ENCODE measurements around the gene PHF19.

Gene PHF19

DNA sequence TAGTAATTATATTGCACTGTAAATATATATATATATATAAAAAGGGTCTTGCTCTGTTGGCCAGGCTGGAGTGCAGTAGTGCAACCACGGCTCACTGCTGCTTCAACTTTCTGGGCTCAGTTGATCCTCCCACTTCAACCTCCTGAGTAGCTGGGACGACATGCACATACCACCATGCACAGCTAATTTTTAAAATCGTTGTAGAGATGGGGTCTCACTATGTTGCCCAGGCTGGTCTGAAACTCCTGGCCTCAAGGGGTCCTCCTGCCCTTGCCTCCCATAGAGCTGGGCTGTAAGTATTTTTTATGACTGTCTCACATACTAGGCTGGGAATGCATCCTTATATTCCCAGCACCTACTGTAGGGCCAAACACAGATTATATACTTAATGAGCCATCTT, 46.1 kb downstream of the PHF19 start:
- no peak for TF ChIP-seq CTCF (IDR thresholded peaks at IDR 0.05; ENCODE audit: low read depth, low read length, missing control alignments)
- no peak for DNase-seq (ENCODE audit: low read depth)
- H3K4me3 ChIP-seq (ENCODE audit: low read depth, low read length), result no peak overlapping the region

DNA sequence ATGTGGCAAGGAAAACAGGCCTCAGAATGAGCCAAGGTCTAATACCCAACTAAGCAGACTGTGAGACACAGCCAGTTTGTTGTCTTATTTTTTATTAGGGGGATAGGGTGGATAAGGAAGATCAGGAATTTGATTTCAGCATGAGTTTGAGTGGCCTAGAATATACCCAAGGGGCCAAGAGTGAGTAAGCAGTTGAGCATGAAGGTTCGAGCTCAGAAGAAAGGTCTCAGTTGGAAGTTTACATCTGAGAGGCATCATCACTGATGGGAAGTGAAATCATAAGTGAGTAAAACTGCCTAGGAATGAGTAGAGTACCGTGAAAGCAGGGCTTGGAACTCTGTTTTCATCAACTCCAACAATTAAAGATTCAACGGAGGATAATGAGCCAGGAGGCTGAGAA, 46.8 kb downstream of the PHF19 start:
- no peak for DNase-seq (ENCODE audit: low read depth)
- TF ChIP-seq CTCF (IDR thresholded peaks at IDR 0.05; ENCODE audit: low read depth, low read length, missing control alignments), result no peak
- no peak overlapping the region for H3K4me3 ChIP-seq (ENCODE audit: low read depth, low read length)

DNA sequence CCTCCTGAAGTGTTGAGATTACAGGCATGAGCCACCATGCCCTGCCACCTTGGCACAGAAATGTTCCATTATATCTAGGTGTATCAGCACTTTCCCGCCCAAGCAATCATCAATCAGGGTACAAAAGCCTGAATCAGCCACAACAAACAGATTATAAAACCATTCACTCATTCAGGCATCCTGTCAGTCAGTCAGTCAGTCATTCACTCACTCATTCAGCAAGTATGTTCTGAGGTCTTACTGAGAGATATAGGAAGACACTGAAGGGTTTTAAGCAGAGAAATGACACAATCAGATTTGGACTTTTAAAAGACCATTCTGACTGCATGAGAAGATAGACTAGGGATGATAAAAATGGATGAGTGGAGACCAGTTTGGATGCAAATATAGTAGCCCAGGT, 47.3 kb downstream of the PHF19 start:
- TF ChIP-seq CTCF (IDR thresholded peaks at IDR 0.05; ENCODE audit: low read depth, low read length, missing control alignments), result no peak
- no peak for DNase-seq (ENCODE audit: low read depth)
- no peak overlapping the region for H3K4me3 ChIP-seq (ENCODE audit: low read depth, low read length)

- no peak for DNase-seq (ENCODE audit: low read depth)
- no peak for TF ChIP-seq CTCF (IDR thresholded peaks at IDR 0.05; ENCODE audit: low read depth, low read length, missing control alignments)
- no peak overlapping the region for H3K4me3 ChIP-seq (ENCODE audit: low read depth, low read length)
Observed at GRCh38 chr9:120820095-120820494, 56.9 kb downstream of the PHF19 start.

DNA sequence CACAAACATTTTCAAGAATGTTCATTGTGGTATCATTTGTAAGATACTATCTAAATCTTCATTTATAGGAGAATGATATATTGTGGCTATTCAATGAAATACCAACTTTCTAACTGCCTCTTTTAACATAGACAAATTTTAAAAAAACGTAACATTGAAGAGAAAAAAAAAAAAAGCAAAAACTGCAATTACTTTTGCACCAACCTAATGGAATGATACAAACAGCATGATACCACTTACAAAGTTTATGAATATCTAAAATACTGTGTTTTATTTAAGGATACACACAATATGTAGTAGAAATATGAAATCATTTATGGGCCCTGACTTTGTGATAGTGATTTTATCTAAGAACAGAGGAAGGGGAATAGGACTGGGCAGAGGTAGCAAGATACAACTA, 58.4 kb downstream of the PHF19 start:
- no peak overlapping the region for H3K4me3 ChIP-seq (ENCODE audit: low read depth, low read length)
- TF ChIP-seq CTCF (IDR thresholded peaks at IDR 0.05; ENCODE audit: low read depth, low read length, missing control alignments), result no peak

DNA sequence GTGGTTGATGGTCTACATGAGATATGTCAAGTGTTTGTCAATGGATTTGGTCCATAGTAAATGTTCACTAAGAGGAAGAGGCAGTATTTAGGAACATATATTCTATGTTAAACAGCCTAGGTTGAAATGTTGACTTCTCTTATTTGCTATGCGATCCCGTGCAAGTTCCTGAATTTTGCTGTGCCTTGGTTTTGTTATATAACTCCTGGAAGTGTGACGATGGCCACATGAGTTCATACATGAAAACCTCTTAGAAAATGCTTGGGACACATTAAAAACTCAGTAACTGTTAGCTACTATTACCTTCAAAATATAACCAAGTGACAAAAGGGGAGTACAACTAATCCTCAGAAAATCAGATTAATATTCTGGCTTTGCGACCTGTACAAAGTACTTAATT, 61.9 kb downstream of the PHF19 start:
- no peak overlapping the region for H3K4me3 ChIP-seq (ENCODE audit: low read depth, low read length)
- no peak for DNase-seq (ENCODE audit: low read depth)
- no peak for TF ChIP-seq CTCF (IDR thresholded peaks at IDR 0.05; ENCODE audit: low read depth, low read length, missing control alignments)

More for the DNA sequence above, 58.4 kb downstream of the PHF19 start:
- DNase-seq (ENCODE audit: low read depth), result no peak

DNA sequence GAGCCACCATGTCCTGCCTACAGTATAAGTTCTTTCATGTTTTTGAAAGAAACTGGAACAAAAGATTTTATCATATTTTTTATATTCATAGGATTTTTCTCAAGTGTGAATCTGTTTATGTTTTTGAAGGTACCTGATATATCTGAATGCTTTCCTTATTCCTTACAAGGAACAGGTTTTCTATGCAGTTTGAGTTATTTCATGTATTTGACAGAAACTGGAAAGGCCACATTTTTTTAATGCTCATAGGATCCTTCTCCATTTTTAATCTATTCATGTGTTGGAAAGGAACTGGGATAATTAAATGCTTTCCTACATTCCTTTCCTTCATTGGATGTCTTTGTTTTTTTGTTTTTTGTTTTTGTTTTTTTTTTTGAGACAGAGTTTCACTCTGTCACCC, 68.1 kb downstream of the PHF19 start:
- no peak for TF ChIP-seq CTCF (IDR thresholded peaks at IDR 0.05; ENCODE audit: low read depth, low read length, missing control alignments)
- DNase-seq (ENCODE audit: low read depth), result no peak
- H3K4me3 ChIP-seq (ENCODE audit: low read depth, low read length), result no peak overlapping the region
